Measurements from ENCODE around the gene RAX.

The RAX gene

GRCh38 chr18:59298871-59299270, 25.6 kb upstream of the RAX start:
- peaks cover 84% of the 10 kb centered on the region for H3K27me3 ChIP-seq (ENCODE audit: control insufficient read depth, insufficient read depth, low read length)
- no peak overlapping the region for H3K4me3 ChIP-seq (ENCODE audit: low read length)
- H3K36me3 ChIP-seq (ENCODE audit: insufficient read depth, low read length): no peaks in the 10 kb centered on the region
- no peaks in the 10 kb centered on the region for H3K9me3 ChIP-seq (replicated peaks; ENCODE audit: low read length)
- no peak overlapping the region for H3K9ac ChIP-seq (ENCODE audit: low read depth, low read length)
- H3K4me2 ChIP-seq (ENCODE audit: low read length): no peak overlapping the region
- no peaks in the 10 kb centered on the region for H3K4me1 ChIP-seq (ENCODE audit: control insufficient read depth, insufficient read depth, low read length)

- Histone ChIP-seq H3K4me1 (ENCODE audit: control insufficient read depth, insufficient read depth, low read length) (no peaks in the 10 kb centered on the region), H3K27me3 (ENCODE audit: control insufficient read depth, insufficient read depth, low read length) (peaks cover 79% of the 10 kb centered on the region), H3K4me2 (ENCODE audit: low read length) (no peak overlapping the region), H3K36me3 (ENCODE audit: insufficient read depth, low read length) (no peaks in the 10 kb centered on the region), H3K9me3 (replicated peaks; ENCODE audit: low read length) (no peaks in the 10 kb centered on the region), H3K9ac (ENCODE audit: low read depth, low read length) (no peak overlapping the region), H3K4me3 (ENCODE audit: low read length) (no peak overlapping the region)
Observed at GRCh38 chr18:59293317-59293716, 20.1 kb upstream of the RAX start.

DNA sequence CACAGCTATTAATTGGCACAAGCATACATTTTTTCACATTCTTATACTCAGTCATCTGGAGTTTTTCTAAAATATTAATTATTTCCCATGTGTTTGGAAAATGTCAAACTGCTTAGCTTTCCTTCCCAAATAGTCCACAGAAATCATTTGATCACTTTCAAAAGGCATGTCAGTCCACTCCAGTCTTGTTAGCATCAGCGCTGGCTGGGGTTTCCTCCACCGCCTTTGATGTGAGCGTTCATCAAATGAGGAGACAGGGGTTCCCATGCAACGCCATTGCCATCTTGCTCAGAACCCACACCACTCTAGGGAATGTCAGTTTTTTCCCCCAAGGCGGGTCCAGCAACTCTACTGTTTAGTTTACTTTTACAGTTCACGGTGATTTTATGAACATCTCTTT, 13.1 kb upstream of the RAX start:
- Histone ChIP-seq H3K4me3 (ENCODE audit: low read length) (no peak overlapping the region), H3K27me3 (ENCODE audit: control insufficient read depth, insufficient read depth, low read length) (peaks cover 71% of the 10 kb centered on the region), H3K9ac (ENCODE audit: low read depth, low read length) (no peak overlapping the region), H3K4me2 (ENCODE audit: low read length) (no peak overlapping the region), H3K36me3 (ENCODE audit: insufficient read depth, low read length) (no peaks in the 10 kb centered on the region), H3K9me3 (replicated peaks; ENCODE audit: low read length) (no peaks in the 10 kb centered on the region), H3K4me1 (ENCODE audit: control insufficient read depth, insufficient read depth, low read length) (no peaks in the 10 kb centered on the region)

DNA sequence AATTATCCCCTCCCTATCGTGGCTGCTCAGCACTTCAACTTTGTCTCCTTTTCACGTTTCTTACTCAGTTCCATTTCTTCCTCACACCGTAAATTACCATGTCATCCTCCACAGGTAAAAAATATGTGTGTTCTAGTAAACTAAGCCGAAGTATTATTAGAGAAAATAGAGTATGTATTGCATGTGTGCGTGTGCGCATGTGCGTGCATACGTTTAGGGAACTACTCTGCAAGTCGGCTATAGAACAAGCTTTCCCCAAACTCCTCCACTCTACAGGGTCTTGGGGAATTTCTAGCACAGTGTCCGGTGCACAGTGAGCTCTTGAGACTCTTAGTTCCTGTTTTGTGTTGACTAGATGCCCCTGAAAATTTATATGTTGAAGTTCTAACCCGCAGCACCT, 9.1 kb upstream of the RAX start:
- no peaks in the 10 kb centered on the region for H3K36me3 ChIP-seq (ENCODE audit: insufficient read depth, low read length)
- no peak overlapping the region for H3K4me2 ChIP-seq (ENCODE audit: low read length)
- H3K4me3 ChIP-seq (ENCODE audit: low read length): no peak overlapping the region
- H3K9ac ChIP-seq (ENCODE audit: low read depth, low read length): no peak overlapping the region
- H3K4me1 ChIP-seq (ENCODE audit: control insufficient read depth, insufficient read depth, low read length): no peaks in the 10 kb centered on the region
- peaks cover 92% of the 10 kb centered on the region for H3K27me3 ChIP-seq (ENCODE audit: control insufficient read depth, insufficient read depth, low read length)
- H3K9me3 ChIP-seq (replicated peaks; ENCODE audit: low read length): no peaks in the 10 kb centered on the region

GRCh38 chr18:59279722-59280121, 6.5 kb upstream of the RAX start:
- no peaks in the 10 kb centered on the region for H3K36me3 ChIP-seq (ENCODE audit: insufficient read depth, low read length)
- no peak overlapping the region for H3K9ac ChIP-seq (ENCODE audit: low read depth, low read length)
- H3K4me3 ChIP-seq (ENCODE audit: low read length): no peak overlapping the region
- H3K4me2 ChIP-seq (ENCODE audit: low read length): no peak overlapping the region
- no peaks in the 10 kb centered on the region for H3K9me3 ChIP-seq (replicated peaks; ENCODE audit: low read length)
- no peaks in the 10 kb centered on the region for H3K4me1 ChIP-seq (ENCODE audit: control insufficient read depth, insufficient read depth, low read length)
- H3K27me3 ChIP-seq (ENCODE audit: control insufficient read depth, insufficient read depth, low read length): peaks cover 96% of the 10 kb centered on the region

GRCh38 chr18:59279193-59279592, 5.9 kb upstream of the RAX start:
- H3K4me3 ChIP-seq (ENCODE audit: low read length): no peak overlapping the region

DNA sequence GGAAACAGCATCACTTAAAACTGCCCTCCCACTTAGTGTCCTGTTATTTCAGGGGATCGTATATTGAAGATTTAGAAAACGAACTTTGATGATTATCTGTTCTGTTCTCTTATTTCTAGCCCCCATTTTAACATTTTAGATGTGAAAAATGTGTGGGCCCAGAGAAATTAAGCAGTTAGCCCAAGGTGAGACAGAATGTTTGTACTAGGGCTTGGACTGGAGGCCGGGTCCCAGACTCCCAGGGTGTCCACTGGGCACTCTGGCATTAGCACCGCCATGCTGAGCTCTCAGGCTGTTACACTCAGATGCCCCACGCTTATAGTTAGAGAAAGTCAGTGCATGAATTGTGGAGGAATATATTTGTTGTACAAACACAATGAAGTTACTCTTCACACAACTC, 5.5 kb upstream of the RAX start:
- no peak overlapping the region for H3K4me2 ChIP-seq (ENCODE audit: low read length)
- H3K4me3 ChIP-seq (ENCODE audit: low read length): no peak overlapping the region
- no peaks in the 10 kb centered on the region for H3K4me1 ChIP-seq (ENCODE audit: control insufficient read depth, insufficient read depth, low read length)
- H3K36me3 ChIP-seq (ENCODE audit: insufficient read depth, low read length): no peaks in the 10 kb centered on the region
- peaks cover 96% of the 10 kb centered on the region for H3K27me3 ChIP-seq (ENCODE audit: control insufficient read depth, insufficient read depth, low read length)
- H3K9ac ChIP-seq (ENCODE audit: low read depth, low read length): no peak overlapping the region
- no peaks in the 10 kb centered on the region for H3K9me3 ChIP-seq (replicated peaks; ENCODE audit: low read length)

More at GRCh38 chr18:59279193-59279592, 5.9 kb upstream of the RAX start:
- peaks cover 96% of the 10 kb centered on the region for H3K27me3 ChIP-seq (ENCODE audit: control insufficient read depth, insufficient read depth, low read length)
- H3K4me1 ChIP-seq (ENCODE audit: control insufficient read depth, insufficient read depth, low read length): no peaks in the 10 kb centered on the region
- H3K4me2 ChIP-seq (ENCODE audit: low read length): no peak overlapping the region
- no peaks in the 10 kb centered on the region for H3K9me3 ChIP-seq (replicated peaks; ENCODE audit: low read length)
- no peak overlapping the region for H3K9ac ChIP-seq (ENCODE audit: low read depth, low read length)
- no peaks in the 10 kb centered on the region for H3K36me3 ChIP-seq (ENCODE audit: insufficient read depth, low read length)

GRCh38 chr18:59276047-59276446, 2.8 kb upstream of the RAX start:
- H3K4me1 ChIP-seq (ENCODE audit: control insufficient read depth, insufficient read depth, low read length): no peaks in the 10 kb centered on the region
- H3K4me2 ChIP-seq (ENCODE audit: low read length): no peak overlapping the region
- no peak overlapping the region for H3K4me3 ChIP-seq (ENCODE audit: low read length)
- no peak overlapping the region for H3K9ac ChIP-seq (ENCODE audit: low read depth, low read length)
- peaks cover 97% of the 10 kb centered on the region for H3K27me3 ChIP-seq (ENCODE audit: control insufficient read depth, insufficient read depth, low read length)
- no peaks in the 10 kb centered on the region for H3K36me3 ChIP-seq (ENCODE audit: insufficient read depth, low read length)
- H3K9me3 ChIP-seq (replicated peaks; ENCODE audit: low read length): peaks cover under 1% of the 10 kb centered on the region

DNA sequence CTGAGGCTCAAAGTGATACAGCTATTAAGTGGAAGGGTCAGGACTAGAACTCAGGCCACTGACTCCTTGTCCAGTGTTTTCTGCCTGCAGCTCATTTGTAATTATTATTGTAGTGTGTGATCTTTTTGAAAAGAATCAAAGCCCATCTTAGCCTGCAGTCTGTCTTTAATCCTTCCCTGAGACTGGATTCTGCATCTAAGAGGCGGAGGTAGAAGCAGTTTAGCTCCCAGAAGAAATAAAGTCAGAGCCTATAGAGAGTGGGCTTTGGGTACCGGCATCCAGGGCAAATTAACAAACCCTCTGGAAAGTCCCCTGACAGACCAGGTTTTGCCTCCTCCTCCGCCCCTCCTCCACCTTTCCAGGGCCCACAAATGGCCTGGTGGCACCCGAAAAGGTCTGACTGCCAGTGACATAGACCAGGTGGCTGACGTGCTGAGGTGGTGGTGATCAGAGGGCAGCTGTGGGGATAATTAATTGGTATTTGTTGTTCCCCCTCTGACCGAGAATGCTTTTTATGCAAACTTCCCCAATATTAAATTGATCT, 2.2 kb upstream of the RAX start:
- Histone ChIP-seq H3K27me3 (ENCODE audit: control insufficient read depth, insufficient read depth, low read length) (peaks cover 97% of the 10 kb centered on the region), H3K36me3 (ENCODE audit: insufficient read depth, low read length) (no peaks in the 10 kb centered on the region)

DNA sequence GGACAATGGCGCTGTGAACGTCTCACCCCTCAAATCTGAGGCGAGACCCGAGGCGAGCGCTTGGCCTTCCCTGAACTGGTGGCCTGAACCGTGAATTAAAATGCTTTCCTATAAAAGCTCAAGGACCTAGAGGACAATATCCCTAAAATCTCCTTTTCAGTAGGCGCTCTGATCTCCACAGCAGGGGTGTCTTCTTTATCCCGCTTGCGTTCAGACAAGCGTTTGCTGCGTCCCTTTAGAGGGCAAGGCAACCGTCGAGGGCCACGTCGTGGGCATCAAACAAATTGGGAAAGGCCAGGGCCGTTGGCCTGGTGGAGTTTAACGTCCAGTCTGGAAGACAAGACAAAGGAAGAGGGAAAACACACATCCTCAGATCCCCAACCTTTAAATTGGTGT, 1.3 kb upstream of the RAX start:
- Histone ChIP-seq H3K4me1 (ENCODE audit: control insufficient read depth, insufficient read depth, low read length) (no peaks in the 10 kb centered on the region), H3K9ac (ENCODE audit: low read depth, low read length) (no peak overlapping the region), H3K36me3 (ENCODE audit: insufficient read depth, low read length) (no peaks in the 10 kb centered on the region), H3K9me3 (replicated peaks; ENCODE audit: low read length) (peaks cover 4% of the 10 kb centered on the region), H3K4me2 (ENCODE audit: low read length) (no peak overlapping the region), H3K27me3 (ENCODE audit: control insufficient read depth, insufficient read depth, low read length) (peaks cover 98% of the 10 kb centered on the region), H3K4me3 (ENCODE audit: low read length) (no peak overlapping the region)

More for the DNA sequence above, 2.2 kb upstream of the RAX start:
- no peak overlapping the region for H3K4me2 ChIP-seq (ENCODE audit: low read length)
- H3K4me3 ChIP-seq (ENCODE audit: low read length): no peak overlapping the region
- H3K9ac ChIP-seq (ENCODE audit: low read depth, low read length): no peak overlapping the region
- no peaks in the 10 kb centered on the region for H3K4me1 ChIP-seq (ENCODE audit: control insufficient read depth, insufficient read depth, low read length)
- peaks cover 4% of the 10 kb centered on the region for H3K9me3 ChIP-seq (replicated peaks; ENCODE audit: low read length)

DNA sequence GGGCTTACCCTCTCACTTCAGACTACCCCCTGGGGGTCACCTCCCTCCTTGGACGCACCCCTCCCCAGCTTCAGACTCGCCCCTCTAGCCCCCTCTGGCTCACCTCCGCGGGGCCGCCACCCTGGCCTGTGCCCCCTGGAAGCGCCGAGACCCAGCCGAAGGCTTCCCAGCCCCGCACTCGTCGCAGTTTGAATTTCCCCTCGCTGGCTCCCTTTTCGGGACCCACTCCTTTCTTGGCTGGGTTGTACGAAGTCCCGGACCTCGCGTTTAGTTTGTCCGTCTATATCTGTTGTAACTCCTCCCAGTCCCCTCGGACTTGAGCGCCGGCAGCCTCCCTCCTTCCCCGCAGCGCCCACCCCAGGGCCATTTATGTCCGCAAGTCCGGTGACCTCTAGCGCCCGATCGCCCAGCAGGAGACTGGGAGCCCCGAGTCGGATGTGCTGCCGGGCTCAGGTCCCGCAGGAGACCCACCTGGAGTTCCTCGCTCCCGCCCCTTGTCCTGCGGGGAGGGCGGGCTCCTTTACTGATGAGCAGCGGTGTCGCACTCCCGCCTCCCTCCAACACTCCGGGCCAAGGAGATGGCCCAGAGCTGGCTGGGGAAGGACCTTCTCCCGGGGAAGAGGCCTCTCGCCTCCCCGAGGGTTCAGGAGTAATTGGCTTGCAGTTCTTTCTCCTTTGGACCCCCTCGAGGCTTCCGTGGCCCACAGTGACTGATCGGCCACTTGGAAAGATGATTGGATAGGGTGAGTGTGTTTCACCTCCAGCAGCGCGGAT, 692 bp upstream of the RAX start:
- peak overlapping the region; percentile 25 for H3K4me2 ChIP-seq (ENCODE audit: low read length)
- H3K4me1 ChIP-seq (ENCODE audit: control insufficient read depth, insufficient read depth, low read length): no peaks in the 10 kb centered on the region
- no peak overlapping the region for H3K4me3 ChIP-seq (ENCODE audit: low read length)
- H3K27me3 ChIP-seq (ENCODE audit: control insufficient read depth, insufficient read depth, low read length): peaks cover 98% of the 10 kb centered on the region
- no peaks in the 10 kb centered on the region for H3K36me3 ChIP-seq (ENCODE audit: insufficient read depth, low read length)
- H3K9me3 ChIP-seq (replicated peaks; ENCODE audit: low read length): peaks cover 4% of the 10 kb centered on the region
- no peak overlapping the region for H3K9ac ChIP-seq (ENCODE audit: low read depth, low read length)

All from skeletal muscle satellite cell (primary cell).